Left cardiac atrium (tissue), 4 donors: ENCODE data around the gene RPL32. TPM values are rescaled to one million over a fixed set of nuclear protein-coding genes. Genes with fewer than 3 reads are reported as not detected.
"Not testable (repeated sequence)": the region's sequence is repeated elsewhere in the genome, so short reads cannot be mapped to it uniquely, and the experiment has no call there.

Experiments
- ATAC-seq, 2 donors: fragments of 200-7000 bp; cut with Tn5 transposase; one replicate each; pipeline ENCODE4 v1.9.1; 2020; ENCODE audit warnings: mild to moderate bottlenecking in 2 of 2, moderate library complexity in 2 of 2
- DNase-seq: peaks from one replicate; pipeline ENCODE4 v3.0.0-alpha.2; 2020
- intact Hi-C, 2 donors: fragments of 100-400 bp; cut with DNase I; formaldehyde crosslinking; loops; one replicate each; pipeline versions ENCODE4 v1.14.1 to v1.15.1; 2022 to 2023
- total RNA-seq, 2 donors: library from RNA; stranded (reverse); fragmentation: NEBNext Ultra II Directional; extraction: Animal tissue kit (Norgen Biotek cat#: 25700); gene quantifications; one replicate each; pipeline ENCODE4 v1.2.1, GENCODE V29; 2021
- donor health status: DM: no; HTN: yes; CAD: no.
- donor health status: DM: no; HTN: yes; CAD: no; lungs with severe emphysema.
- donor health status: DM: yes; HTN: yes; CAD: no.
- donor health status: Dilated cardiomyopathy.

RPL32 gene
- total RNA-seq, 2 donors from 2014 or later = 1,021 to 1,102 TPM

GRCh38 chr3:12869035-12869621 is 27.8 kb upstream of the RPL32 start:
- intact Hi-C loops = loop anchor here in 1 of 2 donors (5.0 kb wide), 1 partner anchor 118 kb away; no protein-coding TSS in a partner anchor
- peak; percentile 66 for DNase-seq
- peak; percentile 75 to 84 for ATAC-seq

DNA sequence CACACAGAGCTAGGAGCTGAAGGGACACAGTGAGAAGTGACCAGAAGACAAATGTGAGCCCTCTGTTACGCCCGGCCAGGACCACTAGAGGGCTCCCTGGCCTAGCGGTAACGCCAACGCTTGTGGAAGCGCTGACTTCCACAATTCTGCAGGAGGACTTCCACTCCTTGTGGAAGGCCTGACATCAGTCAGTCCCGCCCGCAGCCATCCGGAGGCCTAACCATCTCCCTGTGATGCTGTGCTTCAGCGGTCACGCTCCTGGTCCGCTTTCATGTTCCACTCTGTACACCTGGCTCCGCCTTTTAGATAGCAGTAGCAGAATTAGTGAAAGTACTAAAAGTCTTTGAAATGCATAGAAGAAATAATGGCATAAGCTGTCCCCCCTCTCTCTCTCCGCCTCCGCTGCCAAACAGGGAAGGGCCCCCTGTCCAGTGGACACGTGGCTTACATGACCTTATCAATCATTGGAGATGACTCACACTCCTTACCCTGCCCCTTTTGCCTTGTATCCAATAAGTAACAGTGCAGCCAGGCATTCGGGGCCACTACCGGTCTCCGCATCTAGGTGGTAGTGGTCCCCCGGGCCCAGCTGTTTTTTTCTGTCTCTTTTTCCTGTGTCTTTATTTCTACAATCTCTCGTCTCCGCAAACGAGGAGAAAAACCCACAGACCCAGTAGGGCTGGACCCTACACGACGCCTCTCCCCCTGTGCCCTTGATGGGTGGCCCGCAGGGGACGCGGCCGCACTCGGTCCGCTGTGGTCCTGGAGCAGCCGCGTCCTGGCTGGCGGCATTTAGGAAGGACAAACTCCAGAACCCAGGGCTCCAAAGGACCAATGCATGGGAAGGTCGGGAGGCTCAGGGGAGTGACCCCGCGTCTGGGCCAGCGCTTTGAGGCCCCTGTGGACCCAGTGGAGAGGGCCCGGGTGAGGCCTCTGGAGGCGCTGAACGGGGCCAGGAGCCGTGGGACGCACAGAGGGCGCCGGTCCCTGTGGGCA is 27.0 kb upstream of the RPL32 start:
- ATAC-seq (peak; percentile 92 to 94), DNase-seq (peak; percentile 88)
- intact Hi-C loops = loop anchor here in 1 of 2 donors (5.0 kb wide), 1 partner anchor 119 kb away; no protein-coding TSS in a partner anchor

- ATAC-seq (no peak), DNase-seq (no peak)
- intact Hi-C loops = loop anchor here in 1 of 2 donors (5.0 kb wide), 1 partner anchor 120 kb away; no protein-coding TSS in a partner anchor
Observed at GRCh38 chr3:12866836-12867235, 25.5 kb upstream of the RPL32 start.

DNA sequence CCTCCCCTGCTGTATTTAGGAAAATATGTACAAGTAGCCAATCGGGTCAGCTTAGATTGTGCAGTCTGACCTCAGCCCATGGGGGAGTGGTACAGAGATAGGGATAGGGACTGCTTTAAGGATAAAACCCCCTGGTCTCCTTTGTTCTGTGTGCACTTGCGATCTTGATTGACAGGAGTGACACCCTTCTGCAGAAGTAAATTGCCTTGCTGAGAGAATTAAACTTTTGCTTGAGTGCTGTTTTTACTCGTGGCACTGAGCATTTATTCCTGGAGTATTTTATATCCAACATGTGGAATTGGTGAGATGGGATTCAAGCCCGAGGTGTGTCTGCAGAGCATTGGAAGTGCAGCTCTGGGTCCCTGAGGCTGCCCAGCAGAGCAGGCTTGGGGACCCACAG is 23.9 kb upstream of the RPL32 start:
- ATAC-seq (no peak), DNase-seq (no peak)
- intact Hi-C loops = loop anchor here in 1 of 2 donors (5.0 kb wide), 1 partner anchor 122 kb away; no protein-coding TSS in a partner anchor

DNA sequence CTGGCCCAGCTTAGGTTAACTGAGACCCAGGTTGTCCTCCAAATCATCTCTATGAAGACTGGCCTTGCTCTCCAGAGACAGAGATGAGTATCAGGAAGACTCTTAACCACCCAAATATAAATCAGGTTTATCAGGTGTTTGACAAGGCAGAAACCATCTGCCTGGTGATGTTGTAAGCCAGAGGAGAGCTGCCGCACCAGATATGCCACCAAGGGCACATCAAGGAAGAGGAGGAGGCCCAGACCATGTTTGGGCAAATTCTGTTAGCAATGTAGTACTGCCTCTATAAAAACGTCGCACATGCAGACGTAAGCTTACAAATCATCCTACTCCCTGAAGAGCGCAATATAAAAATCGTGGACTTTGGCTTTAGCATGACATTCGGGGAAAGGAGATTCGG is 21.0 kb upstream of the RPL32 start:
- no peak for DNase-seq
- intact Hi-C loops = no loop called here
- ATAC-seq = peak in 1 of 2 donors; percentile 46

GRCh38 chr3:12861611-12862010 is 20.2 kb upstream of the RPL32 start:
- DNase-seq = no peak
- no peak for ATAC-seq
- intact Hi-C loops = no loop called here

- ATAC-seq = no peak
- intact Hi-C loops = no loop called here
- no peak for DNase-seq
Observed at GRCh38 chr3:12859840-12860239, 18.5 kb upstream of the RPL32 start.

- intact Hi-C loops = no loop called here
- peak in 1 of 2 donors; percentile 27 for ATAC-seq
- no peak for DNase-seq
Observed at GRCh38 chr3:12856626-12857025, 15.3 kb upstream of the RPL32 start.

DNA sequence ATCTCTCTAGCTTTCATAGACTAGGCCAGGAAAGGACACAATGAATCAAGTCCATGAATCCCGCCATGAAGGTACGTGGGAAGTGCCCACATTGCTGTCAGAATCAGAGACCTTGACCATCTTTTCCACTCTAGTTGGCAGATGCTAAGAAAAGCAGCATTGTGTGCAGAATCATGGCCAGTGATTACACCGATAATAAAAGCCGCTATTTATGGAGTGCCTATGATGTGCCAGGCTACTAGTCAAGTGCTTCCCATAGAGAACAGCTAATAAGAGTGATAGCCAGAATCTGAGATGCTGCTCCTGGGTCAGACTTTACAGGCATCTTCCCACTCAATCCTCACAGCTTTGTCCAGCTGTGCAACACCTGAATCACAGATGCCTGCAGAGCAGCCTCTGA is 13.2 kb upstream of the RPL32 start:
- intact Hi-C loops = no loop called here
- ATAC-seq = peak in 1 of 2 donors; percentile 8
- no peak for DNase-seq

- ATAC-seq, intact Hi-C loops, DNase-seq: not testable (repeated sequence)
Observed at GRCh38 chr3:12853847-12854246, 12.5 kb upstream of the RPL32 start.

DNA sequence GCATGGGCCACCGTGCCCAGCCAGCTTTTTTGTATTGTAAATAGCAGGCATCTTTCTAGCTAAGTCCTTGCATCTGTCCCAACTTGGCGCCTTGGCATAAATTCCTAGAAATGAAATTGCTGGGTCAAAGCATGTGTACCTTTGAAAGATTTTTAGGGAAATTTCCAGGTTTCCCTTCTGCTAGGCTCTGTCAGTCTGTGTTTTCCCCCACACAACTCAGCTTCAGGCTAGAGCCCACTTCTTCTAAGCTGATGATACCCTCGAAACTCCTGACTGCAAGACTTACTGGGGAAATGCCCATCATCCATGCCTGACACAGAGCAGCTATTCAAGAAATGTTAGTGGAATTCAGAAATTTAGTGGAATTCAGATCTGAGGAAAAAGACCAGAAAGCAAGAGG is 10.8 kb upstream of the RPL32 start:
- DNase-seq = no peak
- ATAC-seq = no peak
- intact Hi-C loops = no loop called here

DNA sequence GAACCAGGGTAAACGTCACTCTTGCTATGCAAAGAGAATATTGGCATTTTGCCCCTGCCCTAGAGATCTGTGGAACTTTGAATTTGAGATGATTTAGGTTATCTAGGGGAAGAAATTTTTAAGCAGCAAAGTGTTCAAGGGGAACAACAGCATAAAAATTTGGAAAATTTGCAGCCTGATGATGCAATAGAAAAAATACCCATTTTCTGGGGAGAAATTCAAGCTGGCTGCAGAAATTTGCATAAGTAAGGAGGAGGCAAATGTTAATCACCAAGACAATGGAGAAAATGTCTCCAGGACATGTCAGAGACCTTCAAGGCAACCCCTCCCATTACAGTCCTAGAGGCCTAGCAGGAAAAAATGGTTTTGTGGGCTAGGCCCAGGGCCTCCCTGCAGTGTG is 4.4 kb upstream of the RPL32 start:
- no peak for DNase-seq
- no peak for ATAC-seq
- intact Hi-C loops = no loop called here

GRCh38 chr3:12842469-12842868 is 1.1 kb upstream of the RPL32 start:
- intact Hi-C loops = no loop called here
- no peak for ATAC-seq
- DNase-seq = no peak

DNA sequence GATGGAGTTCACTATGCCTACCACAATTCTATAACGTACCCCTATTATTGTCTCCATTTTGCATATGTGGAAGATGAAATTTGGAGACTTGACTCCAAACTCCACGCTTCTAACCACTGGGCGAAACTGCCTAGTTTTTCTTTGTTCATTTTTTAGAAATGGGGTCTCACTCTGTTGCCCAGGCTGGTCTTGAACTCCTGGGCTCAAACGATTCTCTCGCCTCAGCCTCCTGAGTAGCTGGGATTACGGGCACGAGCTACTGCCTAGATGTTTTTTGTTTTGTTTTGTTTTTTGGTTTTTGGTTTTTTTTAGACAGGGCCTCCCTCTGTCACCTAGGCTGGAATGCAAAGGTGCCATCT is 584 bp upstream of the RPL32 start:
- intact Hi-C loops = no loop called here
- DNase-seq (no peak), ATAC-seq (no peak)

DNA sequence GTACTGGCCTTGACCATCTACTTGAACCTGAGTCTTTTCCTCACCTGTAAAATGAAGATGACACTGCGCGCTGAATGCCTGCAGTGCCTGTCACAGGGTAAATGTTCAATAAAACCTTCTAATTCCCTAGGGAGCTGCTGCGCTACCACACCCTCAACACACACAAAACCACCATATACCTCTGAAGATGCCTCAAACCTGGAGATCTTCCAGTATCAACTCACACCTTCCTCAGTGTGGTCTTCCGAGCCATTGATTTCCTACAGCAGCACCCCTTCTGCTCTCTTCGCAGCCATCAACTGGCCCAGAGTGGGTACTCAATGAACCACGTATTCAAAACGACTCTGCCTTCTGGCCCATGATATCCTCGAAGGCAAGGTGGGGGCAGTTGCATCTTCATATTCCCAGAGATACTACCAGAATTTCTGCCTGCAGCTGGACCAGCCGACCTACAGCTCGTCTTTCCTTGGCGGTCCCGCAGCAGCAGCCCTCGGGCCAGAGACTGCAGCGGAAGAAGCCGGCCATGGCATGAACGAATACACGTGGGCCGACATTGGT is 695 bp downstream of the RPL32 start:
- ATAC-seq = peak; percentile 60
- intact Hi-C loops = no loop called here
- no peak for DNase-seq

DNA sequence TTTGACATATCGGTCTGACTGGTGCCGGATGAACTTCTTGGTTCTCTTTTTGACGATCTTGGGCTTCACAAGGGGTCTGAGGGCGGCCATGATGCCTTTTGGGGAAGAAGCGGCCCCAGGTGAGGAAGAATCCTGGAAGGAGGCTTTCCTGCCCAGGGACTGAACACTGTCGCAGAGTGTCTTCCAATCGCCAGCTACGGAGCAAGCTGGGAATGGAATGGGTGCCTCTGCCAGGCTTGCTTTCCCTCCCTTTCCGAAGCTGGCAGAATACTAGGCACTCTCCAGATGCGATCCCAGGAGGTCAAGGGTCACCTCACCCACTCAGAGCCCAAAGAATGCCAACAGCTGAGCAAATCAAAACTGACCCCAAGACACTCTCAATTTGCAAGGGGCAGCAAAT is 1.2 kb downstream of the RPL32 start:
- DNase-seq, intact Hi-C loops: not testable (repeated sequence)
- ATAC-seq = peak in 1 of 2 donors; percentile 1

- intact Hi-C loops = no loop called here
- no peak for ATAC-seq
Observed at GRCh38 chr3:12839156-12839946, 2.0 kb downstream of the RPL32 start.

DNA sequence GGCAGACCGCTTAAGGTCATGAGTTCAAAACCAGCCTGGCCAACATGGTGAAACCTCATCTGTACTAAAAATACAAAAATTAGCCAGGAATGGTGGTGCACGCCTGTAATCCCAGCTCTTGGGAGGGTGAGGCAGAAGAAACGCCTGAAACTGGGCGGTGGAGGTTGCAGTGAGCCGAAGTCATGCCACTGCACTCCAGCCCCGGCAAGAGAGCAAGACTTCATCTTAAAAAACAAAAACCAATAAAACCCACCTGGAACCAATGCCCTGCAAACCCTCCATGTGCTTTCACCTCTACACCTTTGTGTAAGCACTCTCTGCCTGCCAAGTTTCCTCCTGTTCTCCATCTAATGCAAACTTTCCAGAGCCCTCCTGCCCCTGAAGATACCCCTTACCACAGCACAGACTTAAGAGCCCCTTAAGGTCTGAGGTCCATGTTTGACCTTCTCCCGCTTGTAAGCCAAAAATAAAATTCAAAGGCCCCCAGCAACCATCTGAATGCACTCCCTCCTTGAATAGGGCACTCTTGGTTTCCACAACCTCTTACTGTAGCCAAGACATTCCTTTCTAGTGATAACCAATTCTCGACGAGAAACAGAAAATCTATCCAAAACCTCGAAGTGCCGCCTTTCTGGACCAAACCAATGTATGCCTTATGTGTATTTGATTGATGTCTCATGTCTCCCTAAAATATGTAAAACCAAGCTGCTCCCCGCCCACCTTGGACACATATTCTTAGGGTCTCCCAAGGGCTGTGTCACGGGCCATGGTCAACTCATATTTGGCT is 3.0 kb downstream of the RPL32 start:
- DNase-seq (no peak), ATAC-seq (no peak)
- intact Hi-C loops = no loop called here

More at GRCh38 chr3:12839156-12839946, 2.0 kb downstream of the RPL32 start:
- no peak for DNase-seq
